ENCODE results near the gene STXBP6.

DNA sequence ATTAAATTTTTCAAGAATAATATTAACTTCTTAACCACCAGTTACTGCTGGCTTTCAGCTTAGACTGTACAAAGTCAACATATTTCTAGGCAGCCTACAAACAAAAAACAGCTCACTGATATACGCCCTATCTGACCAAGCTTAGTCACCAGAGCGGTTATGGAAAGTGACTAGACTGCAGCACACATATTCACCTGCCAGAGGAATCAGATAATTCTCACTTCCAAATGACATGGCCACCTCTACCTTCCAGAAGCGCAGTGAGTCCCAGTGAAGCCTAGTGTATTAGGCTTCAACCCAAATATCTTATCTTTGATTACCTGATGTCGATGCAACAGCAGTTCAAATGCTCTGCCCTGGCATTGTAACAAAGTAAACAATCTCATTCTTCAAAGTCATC is 8.5 kb downstream of the STXBP6 start:
- no peak for TF ChIP-seq POLR2AphosphoS5 (IDR thresholded peaks at IDR 0.05; ENCODE audit: low read depth, low read length)
- TF ChIP-seq, protein P1, sequence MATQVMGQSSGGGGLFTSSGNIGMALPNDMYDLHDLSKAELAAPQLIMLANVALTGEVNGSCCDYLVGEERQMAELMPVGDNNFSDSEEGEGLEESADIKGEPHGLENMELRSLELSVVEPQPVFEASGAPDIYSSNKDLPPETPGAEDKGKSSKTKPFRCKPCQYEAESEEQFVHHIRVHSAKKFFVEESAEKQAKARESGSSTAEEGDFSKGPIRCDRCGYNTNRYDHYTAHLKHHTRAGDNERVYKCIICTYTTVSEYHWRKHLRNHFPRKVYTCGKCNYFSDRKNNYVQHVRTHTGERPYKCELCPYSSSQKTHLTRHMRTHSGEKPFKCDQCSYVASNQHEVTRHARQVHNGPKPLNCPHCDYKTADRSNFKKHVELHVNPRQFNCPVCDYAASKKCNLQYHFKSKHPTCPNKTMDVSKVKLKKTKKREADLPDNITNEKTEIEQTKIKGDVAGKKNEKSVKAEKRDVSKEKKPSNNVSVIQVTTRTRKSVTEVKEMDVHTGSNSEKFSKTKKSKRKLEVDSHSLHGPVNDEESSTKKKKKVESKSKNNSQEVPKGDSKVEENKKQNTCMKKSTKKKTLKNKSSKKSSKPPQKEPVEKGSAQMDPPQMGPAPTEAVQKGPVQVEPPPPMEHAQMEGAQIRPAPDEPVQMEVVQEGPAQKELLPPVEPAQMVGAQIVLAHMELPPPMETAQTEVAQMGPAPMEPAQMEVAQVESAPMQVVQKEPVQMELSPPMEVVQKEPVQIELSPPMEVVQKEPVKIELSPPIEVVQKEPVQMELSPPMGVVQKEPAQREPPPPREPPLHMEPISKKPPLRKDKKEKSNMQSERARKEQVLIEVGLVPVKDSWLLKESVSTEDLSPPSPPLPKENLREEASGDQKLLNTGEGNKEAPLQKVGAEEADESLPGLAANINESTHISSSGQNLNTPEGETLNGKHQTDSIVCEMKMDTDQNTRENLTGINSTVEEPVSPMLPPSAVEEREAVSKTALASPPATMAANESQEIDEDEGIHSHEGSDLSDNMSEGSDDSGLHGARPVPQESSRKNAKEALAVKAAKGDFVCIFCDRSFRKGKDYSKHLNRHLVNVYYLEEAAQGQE (IDR thresholded peaks at IDR 0.05; ENCODE audit: insufficient read depth in 1 of 2, low read depth in 2 of 2, low read length in 2 of 2): no peak
